GM18499 (cell line): ENCODE data around the gene SF3B3.

Experiments used
- ATAC-seq: cut with Tn5 transposase; IDR thresholded peaks from one replicate; pipeline ENCODE4 v1.9.1; 2021; ENCODE audit warnings: moderate number of reproducible peaks; ENCODE audit not compliant: insufficient read depth, unreplicated experiment

The SF3B3 gene

GRCh38 chr16:70561623-70562022 lies 38.0 kb downstream of the SF3B3 start:
- ATAC-seq = no peak

DNA sequence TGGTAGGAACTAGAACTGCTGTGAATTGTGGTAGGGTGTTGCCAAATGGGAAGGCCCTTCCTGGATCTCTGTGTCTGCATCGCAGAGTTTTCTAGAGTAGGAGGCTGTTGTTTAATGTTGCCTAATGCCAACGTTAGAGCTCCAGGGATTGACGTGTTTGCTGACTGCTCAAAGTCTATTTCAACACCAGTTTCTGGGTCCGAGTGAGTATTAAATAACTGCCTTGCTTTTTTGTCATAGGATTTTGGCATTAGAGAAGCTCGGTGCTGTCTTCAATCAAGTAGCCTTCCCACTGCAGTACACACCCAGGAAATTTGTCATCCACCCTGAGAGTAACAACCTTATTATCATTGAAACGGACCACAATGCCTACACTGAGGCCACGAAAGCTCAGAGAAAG lies 40.0 kb downstream of the SF3B3 start:
- ATAC-seq = no peak

DNA sequence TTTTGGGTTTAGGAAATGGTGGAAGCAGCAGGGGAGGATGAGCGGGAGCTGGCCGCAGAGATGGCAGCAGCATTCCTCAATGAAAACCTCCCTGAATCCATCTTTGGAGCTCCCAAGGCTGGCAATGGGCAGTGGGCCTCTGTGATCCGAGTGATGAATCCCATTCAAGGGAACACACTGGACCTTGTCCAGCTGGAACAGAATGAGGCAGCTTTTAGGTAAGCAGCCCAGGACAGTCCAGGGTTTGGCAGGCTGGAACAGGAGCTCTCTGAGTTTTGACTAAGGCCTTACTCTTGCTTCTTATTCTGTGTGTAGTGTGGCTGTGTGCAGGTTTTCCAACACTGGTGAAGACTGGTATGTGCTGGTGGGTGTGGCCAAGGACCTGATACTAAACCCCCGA lies 41.4 kb downstream of the SF3B3 start:
- no peak for ATAC-seq

- ATAC-seq = no peak
Observed at GRCh38 chr16:70568601-70569237, 45.1 kb downstream of the SF3B3 start.

GRCh38 chr16:70569752-70570151 lies 46.1 kb downstream of the SF3B3 start:
- ATAC-seq = no peak

- no peak for ATAC-seq
Observed at GRCh38 chr16:70570967-70571570, 47.5 kb downstream of the SF3B3 start.

- no peak for ATAC-seq
Observed at GRCh38 chr16:70571623-70572022, 48.0 kb downstream of the SF3B3 start.

DNA sequence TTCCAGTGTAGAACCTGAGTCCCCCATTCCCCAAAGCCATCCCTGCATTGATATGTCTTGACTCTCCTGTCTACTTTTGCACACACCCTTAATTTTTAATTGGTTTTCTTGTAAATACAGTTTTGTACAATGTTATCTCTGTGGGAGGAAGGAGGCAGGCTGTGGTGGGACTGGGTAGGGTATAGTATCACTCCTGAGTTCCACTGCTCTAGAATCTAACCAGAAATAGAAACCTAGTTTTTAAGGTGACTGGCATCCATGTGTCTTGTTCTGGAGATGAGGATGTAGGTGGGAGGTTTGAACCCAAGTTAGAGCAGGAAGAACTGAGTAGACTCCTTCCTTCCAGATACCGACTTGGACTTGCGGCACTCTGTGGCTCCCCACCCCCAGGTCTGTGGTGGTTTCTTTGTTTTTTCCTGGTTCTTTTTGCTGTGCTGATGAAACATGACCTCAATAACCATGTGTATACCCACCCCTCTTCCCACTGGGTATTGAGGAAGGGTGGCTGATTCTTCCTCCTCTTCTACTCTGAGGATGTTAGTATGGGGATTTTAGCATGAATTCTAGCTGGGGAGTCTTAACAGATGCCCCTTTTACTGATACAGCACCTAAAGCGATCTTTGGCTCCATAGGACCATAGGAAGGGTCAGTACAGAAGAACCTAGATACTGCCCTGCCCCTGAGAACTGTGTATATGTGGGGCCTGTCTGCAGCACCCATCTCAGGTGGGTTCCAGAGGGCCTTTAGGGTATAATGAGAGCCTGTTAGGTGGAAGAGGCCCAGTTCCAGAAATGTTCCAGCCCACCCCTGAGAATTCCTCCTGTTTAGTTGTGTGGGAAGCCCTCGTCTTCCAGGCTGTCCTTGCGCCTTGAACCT lies 48.7 kb downstream of the SF3B3 start:
- no peak for ATAC-seq

DNA sequence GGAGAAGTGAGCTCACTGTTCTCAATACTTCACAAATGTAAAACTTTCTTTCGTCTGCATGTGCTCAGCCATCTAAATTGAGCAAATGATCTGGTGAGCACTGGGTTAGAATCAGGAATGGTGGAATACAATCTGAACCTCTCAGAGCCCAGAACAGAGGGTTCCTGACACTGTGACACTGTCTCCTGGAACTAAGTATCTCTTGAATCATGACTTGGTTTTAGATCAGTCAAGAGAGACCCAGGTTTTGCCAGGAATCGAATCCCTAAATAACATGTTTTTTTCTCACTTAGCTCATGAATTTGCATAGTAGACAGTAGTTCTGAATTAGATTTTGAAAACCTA lies 49.3 kb downstream of the SF3B3 start:
- ATAC-seq = no peak

DNA sequence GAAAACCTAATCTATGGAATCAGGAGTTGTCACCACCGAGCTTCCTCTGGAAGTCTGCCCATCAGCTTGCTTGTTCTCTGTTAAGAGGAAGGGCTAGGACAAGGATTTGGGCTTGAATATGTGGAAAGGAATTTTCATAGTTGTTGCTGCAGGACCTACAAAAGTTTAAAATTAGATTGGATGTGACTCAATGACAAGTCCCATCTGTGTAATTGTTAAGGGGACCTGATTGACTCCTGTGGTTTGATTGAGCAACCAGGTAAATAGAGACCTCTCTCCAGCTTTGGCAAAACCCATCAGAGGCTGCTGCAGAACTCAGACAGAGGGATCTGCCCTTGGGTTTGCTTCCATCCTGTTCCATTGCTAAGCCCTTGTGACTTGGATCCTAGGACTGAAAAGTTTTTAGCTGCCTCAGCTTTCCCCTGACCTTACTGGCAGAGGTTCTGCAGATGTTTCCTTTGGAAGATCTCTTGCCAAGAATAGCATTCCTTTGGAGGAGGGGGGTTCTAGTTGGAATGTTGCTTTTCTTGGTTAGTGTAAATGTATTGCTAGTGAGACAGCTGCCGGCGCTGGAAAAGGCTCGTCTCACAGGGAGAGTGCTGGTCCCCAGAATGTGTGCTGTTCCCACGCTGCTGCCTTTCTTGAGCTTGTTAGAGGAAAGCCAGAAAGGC lies 50.0 kb downstream of the SF3B3 start:
- no peak for ATAC-seq

DNA sequence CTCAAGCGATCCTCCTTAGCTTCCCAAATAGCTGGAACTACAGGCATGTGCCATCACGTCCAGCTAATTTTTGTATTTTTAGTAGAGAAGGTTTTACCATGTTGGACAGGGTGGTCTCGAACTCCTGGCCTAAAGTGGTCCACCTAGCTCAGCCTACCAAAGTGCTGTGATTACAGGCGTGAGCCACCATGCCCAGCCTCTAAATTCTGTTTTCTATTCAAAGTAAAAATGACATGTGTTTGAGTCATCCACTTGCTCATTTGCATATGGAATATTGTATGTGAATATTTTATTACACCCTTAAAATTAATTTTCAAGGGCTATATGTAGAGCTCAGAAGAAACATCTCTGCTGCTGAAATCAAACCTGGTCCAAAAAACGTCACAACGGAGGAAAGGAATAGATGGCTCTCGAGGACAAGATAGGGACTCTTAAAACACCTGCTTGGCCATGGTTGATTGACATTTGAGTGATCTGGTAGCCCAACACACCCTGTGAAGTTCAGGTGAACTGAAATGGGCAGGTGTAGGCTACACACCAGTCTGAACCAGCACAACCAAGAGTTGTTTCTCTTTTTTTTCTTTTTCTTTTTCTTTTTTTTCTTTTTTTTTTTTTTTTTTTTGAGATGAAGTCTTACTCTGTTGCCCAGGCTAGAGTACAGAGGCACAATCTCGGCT lies 51.1 kb downstream of the SF3B3 start:
- ATAC-seq = no peak

GRCh38 chr16:70575376-70575775 lies 51.8 kb downstream of the SF3B3 start:
- no peak for ATAC-seq

- ATAC-seq = peak; percentile 78
Observed at GRCh38 chr16:70576431-70577255, 53.0 kb downstream of the SF3B3 start.

DNA sequence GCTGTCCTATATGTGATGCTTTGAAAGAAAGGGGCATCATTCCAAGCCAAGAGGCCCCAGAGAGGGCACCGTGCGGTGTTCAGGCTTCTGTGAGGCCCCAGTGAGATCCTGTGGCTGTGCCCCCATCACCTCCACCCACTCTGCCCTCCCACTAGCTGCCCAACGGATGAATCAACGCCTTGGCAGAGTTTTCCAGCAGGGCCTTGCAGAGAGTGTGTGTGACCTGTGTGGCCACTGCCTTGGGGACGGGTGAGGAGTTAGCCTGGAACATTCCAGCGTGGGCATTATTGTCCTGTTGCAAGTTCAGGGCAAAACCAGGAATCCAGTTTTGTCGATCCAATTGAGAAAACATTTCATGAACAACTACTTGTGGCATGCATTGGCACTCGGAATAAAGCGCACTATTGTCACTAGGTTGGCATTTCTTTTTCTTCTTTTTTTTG lies 53.7 kb downstream of the SF3B3 start:
- no peak for ATAC-seq

DNA sequence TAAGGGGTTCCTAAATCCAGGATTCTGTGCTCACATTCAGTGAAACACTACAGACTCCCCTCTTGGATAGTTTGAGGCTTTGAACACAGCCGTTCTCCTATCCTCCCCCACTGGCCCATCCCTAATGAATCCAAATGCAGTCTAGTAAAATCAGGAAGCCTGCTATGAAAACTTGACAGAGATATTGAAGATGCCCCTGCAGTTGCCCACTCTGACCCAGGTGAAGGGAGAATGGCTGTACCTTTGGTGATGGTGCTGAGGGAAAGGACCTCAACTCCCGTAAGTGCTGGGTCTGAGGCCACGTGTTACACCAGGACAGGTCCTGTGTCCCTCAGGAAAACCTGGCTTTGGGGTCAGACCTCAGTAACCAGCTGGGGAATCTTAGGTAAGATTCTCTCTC lies 54.4 kb downstream of the SF3B3 start:
- no peak for ATAC-seq

DNA sequence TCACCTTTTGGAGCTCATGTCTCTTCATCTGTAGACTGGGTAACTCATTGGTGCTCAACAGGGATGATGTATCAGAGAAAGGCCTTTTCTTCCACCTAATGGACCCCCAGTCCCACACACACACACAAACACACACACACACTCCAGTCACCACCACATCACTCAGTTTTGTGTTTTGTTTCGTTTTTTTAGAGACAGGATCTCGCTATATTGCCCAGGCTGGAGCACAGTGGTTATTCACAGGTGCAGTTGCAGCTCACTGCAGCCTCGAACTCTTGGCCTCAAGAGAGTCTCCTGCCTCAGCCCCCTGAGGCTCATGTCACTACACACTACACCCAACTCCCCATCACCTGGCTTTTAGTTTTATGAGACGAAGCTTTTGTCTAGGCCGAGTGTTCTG lies 55.6 kb downstream of the SF3B3 start:
- no peak for ATAC-seq

GRCh38 chr16:70579648-70580630 lies 56.3 kb downstream of the SF3B3 start:
- ATAC-seq = no peak

- no peak for ATAC-seq
Observed at GRCh38 chr16:70582280-70582978, 58.8 kb downstream of the SF3B3 start.
